Endothelial cell of umbilical vein (primary cell): Measurements from ENCODE around the gene SLC25A2. TPM values are rescaled to one million over a fixed set of nuclear protein-coding genes. Genes with fewer than 3 reads are reported as not detected.

Experiments
- BruUV-seq: library from RNA; stranded (reverse); fragments of 400-500 nt; replicated peaks from 2 replicates; lab custom pipeline; 2021; lab: Mats Ljungman, UMichigan
- CTCF ChIA-PET: fragments of 300-600, 350-600 bp; sonication (Branson Sonifier 250); formaldehyde crosslinking; loops from one replicate; lab custom pipeline; 2021; ENCODE audit warnings: antibody characterized with exemption, inconsistent platforms; lab: Charles Lee
- POLR2A ChIA-PET: fragments of 300-600, 350-600 bp; sonication (Branson Sonifier 250); formaldehyde crosslinking; loops from one replicate; lab custom pipeline; 2021; ENCODE audit warnings: antibody characterized with exemption, inconsistent platforms; lab: Charles Lee
- DNase-seq: peaks from one replicate; pipeline ENCODE4 v3.0.0-alpha.2; 2011; ENCODE audit warnings: low read depth, low spot score
- FAIRE-seq: peaks from 2 replicates; lab custom pipeline; 2011; peaks lifted over from hg19 to GRCh38; lab: Jason Lieb, UNC
- H2AFZ ChIP-seq: 2 replicates; pipeline ENCODE4 v1.6.0; 2012; ENCODE audit warnings: low read depth, low read length, control low read depth, inconsistent platforms
- H3K27ac ChIP-seq: 2 replicates; pipeline ENCODE4 v1.5.1; 2011; ENCODE audit warnings: low read depth, mild to moderate bottlenecking, control low read depth, low read length, moderate library complexity; ENCODE audit not compliant: insufficient read depth
- H3K27me3 ChIP-seq, 2 experiments: 2 replicates each; pipeline versions ENCODE4 v1.6.0 to v1.6.1; 2011; ENCODE audit warnings: low read length in 2 of 2, mixed read lengths in 1 of 2; ENCODE audit not compliant: control insufficient read depth in 2 of 2, insufficient read depth in 2 of 2
- H3K36me3 ChIP-seq, 2 experiments: 2 replicates in 1 of 2; 3 replicates in 1 of 2; pipeline ENCODE4 v1.5.1; 2011; ENCODE audit warnings: low read length in 2 of 2, mild to moderate bottlenecking in 1 of 2, moderate library complexity in 1 of 2; ENCODE audit not compliant: control insufficient read depth in 2 of 2, insufficient read depth in 2 of 2; ENCODE audit errors: extremely low read depth in 1 of 2
- H3K4me1 ChIP-seq: 3 replicates; pipeline ENCODE4 v1.5.1; 2011; ENCODE audit warnings: mild to moderate bottlenecking, low read length; ENCODE audit not compliant: control insufficient read depth, insufficient read depth; ENCODE audit errors: extremely low read depth
- H3K4me2 ChIP-seq: 2 replicates; pipeline ENCODE4 v1.6.1; 2011; ENCODE audit warnings: low read length, control low read depth, mixed read lengths; ENCODE audit not compliant: insufficient read depth
- H3K4me3 ChIP-seq, 3 experiments: fragments of 200-600 bp in 1 of 3; sonication (generic), shearing (Covaris generic) in 1 of 3; replicated peaks in 1 of 3; 2 replicates each; pipeline ENCODE4 v1.5.1; 2011 to 2016; ENCODE audit warnings: control low read depth in 3 of 3, low read length in 3 of 3, mild to moderate bottlenecking in 2 of 3, inconsistent platforms in 1 of 3, low read depth in 1 of 3, moderate library complexity in 1 of 3; ENCODE audit not compliant: insufficient read depth in 1 of 3
- H3K79me2 ChIP-seq: 2 replicates; pipeline ENCODE4 v1.6.0; 2012; ENCODE audit warnings: low read length, inconsistent platforms; ENCODE audit not compliant: control insufficient read depth, insufficient read depth
- H3K9ac ChIP-seq: replicated peaks from 2 replicates; pipeline ENCODE3; 2011; ENCODE audit warnings: low read length, control low read depth; ENCODE audit not compliant: insufficient read depth; ENCODE audit errors: extremely low read depth
- H3K9me1 ChIP-seq: replicated peaks from 3 replicates; pipeline ENCODE4 v1.6.0; 2011; ENCODE audit warnings: mild to moderate bottlenecking, low read length; ENCODE audit not compliant: control insufficient read depth, insufficient read depth; ENCODE audit errors: extremely low read depth
- H3K9me3 ChIP-seq: replicated peaks from 2 replicates; pipeline ENCODE4 v1.5.1; 2012; ENCODE audit warnings: low read length, inconsistent platforms; ENCODE audit not compliant: control insufficient read depth, insufficient read depth
- H4K20me1 ChIP-seq: replicated peaks from 2 replicates; pipeline ENCODE3; 2011; ENCODE audit warnings: mild to moderate bottlenecking, low read length; ENCODE audit not compliant: control insufficient read depth, insufficient read depth; ENCODE audit errors: extremely low read depth
- EZH2 ChIP-seq: IDR thresholded peaks from 2 replicates; pipeline ENCODE4 v1.6.1; 2012; ENCODE audit warnings: borderline replicate concordance, low read depth, mild to moderate bottlenecking, moderate library complexity, low read length, inconsistent platforms; ENCODE audit not compliant: severe bottlenecking
- FOS ChIP-seq: IDR thresholded peaks from 2 replicates; pipeline ENCODE4 v1.6.1; 2011; ENCODE audit warnings: mild to moderate bottlenecking, low read length, moderate library complexity, borderline replicate concordance; ENCODE audit not compliant: insufficient read depth
- GATA2 ChIP-seq: IDR thresholded peaks from 2 replicates; pipeline ENCODE4 v1.7.0; 2011; ENCODE audit warnings: low read depth, mild to moderate bottlenecking, moderate library complexity, mixed read lengths, low read length; ENCODE audit not compliant: insufficient read length, insufficient read depth
- JUN ChIP-seq: IDR thresholded peaks from 2 replicates; pipeline ENCODE4 v1.6.1; 2011; ENCODE audit warnings: borderline replicate concordance, low read depth; ENCODE audit not compliant: insufficient read length, insufficient read depth
- MAX ChIP-seq: IDR thresholded peaks from 2 replicates; pipeline ENCODE4 v1.6.1; 2011; ENCODE audit not compliant: insufficient read depth, insufficient read length
- MYC ChIP-seq: IDR thresholded peaks from one replicate; pipeline ENCODE4 v1.6.1; 2011; ENCODE audit warnings: mild to moderate bottlenecking, low read depth, low read length
- POLR2A ChIP-seq: IDR thresholded peaks from 2 replicates; pipeline ENCODE4 v1.6.1; 2012; ENCODE audit warnings: low read depth, mild to moderate bottlenecking, control low read depth, low read length
- POLR2AphosphoS5 ChIP-seq: IDR thresholded peaks from 2 replicates; pipeline ENCODE4 v1.6.1; 2012; ENCODE audit warnings: low read depth, mild to moderate bottlenecking, control low read depth, low read length, moderate library complexity; ENCODE audit not compliant: insufficient read depth
- dilution Hi-C: fragments of 300-500 bp; cut with MboI; formaldehyde crosslinking; loops from one replicate; pipeline ENCODE4 v1.15.0; 2019; ENCODE audit warnings: low sequenced_read_pairs; ENCODE audit not compliant: extremely low pct_ligation_motif_present
- intact Hi-C: fragments of 100-400 bp; cut with micrococcal nuclease; formaldehyde crosslinking; loops from one replicate; pipeline ENCODE4 v1.10.0; 2022
- polyA plus RNA-seq, 4 experiments: library from polyadenylated mRNA; depleted of rRNA in 3 of 4; stranded (reverse) in 3 of 4; unstranded in 1 of 4; fragments of >200 nt; gene quantifications; 2 replicates each; pipeline versions ENCODE4 v1.2.1 to v1.2.3, GENCODE V29; 2011 to 2012; ENCODE audit warnings: missing spikeins in 1 of 4
- total RNA-seq: library from RNA; stranded (reverse); gene quantifications from 2 replicates; pipeline ENCODE4 v1.2.3, GENCODE V29; 2021
- TF ChIP-seq, protein P1 (sequence below), 2 donors: IDR thresholded peaks; 1 replicate in 1 of 2; 2 replicates in 1 of 2; pipeline ENCODE4 v1.5.1; 2011; ENCODE audit warnings: low read length in 2 of 2, mild to moderate bottlenecking in 2 of 2, moderate library complexity in 2 of 2, control low read depth in 1 of 2, inconsistent platforms in 1 of 2, low read depth in 1 of 2; ENCODE audit not compliant: insufficient read depth in 1 of 2; ENCODE audit errors: extremely low read depth in 1 of 2

SLC25A2 gene
- total and polyA plus RNA-seq, 2 donors (not counting 3 experiments of a cell fraction or from before 2014, with no cell fraction given), result 0.46 TPM; not detected in 1

DNA sequence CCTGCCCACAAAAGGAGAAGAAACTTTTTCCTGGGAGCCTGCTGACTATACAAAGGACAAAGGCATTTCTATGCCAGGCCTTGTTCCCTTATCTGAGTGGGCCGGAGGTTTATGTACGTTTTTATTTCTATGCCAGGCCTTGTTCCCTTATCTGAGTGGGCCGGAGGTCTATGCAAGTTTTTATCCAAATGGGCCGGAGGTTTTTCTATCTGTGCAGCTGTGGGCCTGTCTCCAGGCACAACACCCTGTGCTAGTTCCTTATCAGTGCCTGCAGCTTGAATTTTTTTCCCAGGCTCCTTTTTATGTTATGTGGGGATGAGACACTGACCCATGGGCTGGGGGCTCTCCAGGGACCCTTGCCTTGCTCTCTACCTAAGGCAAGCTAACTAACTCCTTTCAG, 5.5 kb downstream of the SLC25A2 start:
- DNase-seq (no peak), FAIRE-seq (no peak)
- CTCF ChIA-PET, result interaction anchor here (1.4 kb wide), 1 partner anchor 21 kb away, joined by 3 read pairs; no protein-coding TSS in a partner anchor
- Histone ChIP-seq H3K27me3 (no peaks in the 10 kb centered on the region), H3K4me1 (no peaks in the 10 kb centered on the region), H3K27ac (no peak overlapping the region), H3K4me3 (no peak overlapping the region), H3K36me3 (no peaks in the 10 kb centered on the region), H2AFZ (no peak overlapping the region), H3K9ac (no peak overlapping the region), H4K20me1 (no peaks in the 10 kb centered on the region), H3K79me2 (no peaks in the 10 kb centered on the region), H3K9me1 (no peaks in the 10 kb centered on the region), H3K4me2 (no peak overlapping the region), H3K9me3 (no peaks in the 10 kb centered on the region)
- dilution Hi-C loops (no loop called here), intact Hi-C loops (no loop called here)
- POLR2A ChIA-PET, result no interaction called here
- TF ChIP-seq POLR2AphosphoS5, result no peak
- no peak for TF ChIP-seq MYC
- TF ChIP-seq FOS, result no peak
- TF ChIP-seq, protein P1, sequence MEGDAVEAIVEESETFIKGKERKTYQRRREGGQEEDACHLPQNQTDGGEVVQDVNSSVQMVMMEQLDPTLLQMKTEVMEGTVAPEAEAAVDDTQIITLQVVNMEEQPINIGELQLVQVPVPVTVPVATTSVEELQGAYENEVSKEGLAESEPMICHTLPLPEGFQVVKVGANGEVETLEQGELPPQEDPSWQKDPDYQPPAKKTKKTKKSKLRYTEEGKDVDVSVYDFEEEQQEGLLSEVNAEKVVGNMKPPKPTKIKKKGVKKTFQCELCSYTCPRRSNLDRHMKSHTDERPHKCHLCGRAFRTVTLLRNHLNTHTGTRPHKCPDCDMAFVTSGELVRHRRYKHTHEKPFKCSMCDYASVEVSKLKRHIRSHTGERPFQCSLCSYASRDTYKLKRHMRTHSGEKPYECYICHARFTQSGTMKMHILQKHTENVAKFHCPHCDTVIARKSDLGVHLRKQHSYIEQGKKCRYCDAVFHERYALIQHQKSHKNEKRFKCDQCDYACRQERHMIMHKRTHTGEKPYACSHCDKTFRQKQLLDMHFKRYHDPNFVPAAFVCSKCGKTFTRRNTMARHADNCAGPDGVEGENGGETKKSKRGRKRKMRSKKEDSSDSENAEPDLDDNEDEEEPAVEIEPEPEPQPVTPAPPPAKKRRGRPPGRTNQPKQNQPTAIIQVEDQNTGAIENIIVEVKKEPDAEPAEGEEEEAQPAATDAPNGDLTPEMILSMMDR (IDR thresholded peaks at IDR 0.05; ENCODE audit: extremely low read depth in 1 of 2, insufficient read depth in 1 of 2, low read depth in 1 of 2, low read length in 2 of 2), result no peak
- no TSS peak for BruUV-seq

GRCh38 chr5:141272906-141273305, 30.9 kb downstream of the SLC25A2 start:
- Histone ChIP-seq H2AFZ (no peak overlapping the region), H3K4me2 (no peak overlapping the region), H4K20me1 (no peaks in the 10 kb centered on the region), H3K36me3 (no peaks in the 10 kb centered on the region), H3K79me2 (no peaks in the 10 kb centered on the region), H3K27ac (no peak overlapping the region), H3K9ac (no peak overlapping the region), H3K4me1 (no peaks in the 10 kb centered on the region), H3K9me1 (no peaks in the 10 kb centered on the region), H3K9me3 (no peaks in the 10 kb centered on the region), H3K4me3 (no peak overlapping the region), H3K27me3 (no peaks in the 10 kb centered on the region)
- ChIA-PET POLR2A (no interaction called here), CTCF (no interaction called here)
- BruUV-seq, result no TSS peak
- no peak for DNase-seq
- no peak for FAIRE-seq
- intact Hi-C loops, result no loop called here
- TF ChIP-seq MAX (no peak), JUN (no peak), FOS (no peak), EZH2 (no peak), GATA2 (no peak), MYC (no peak), POLR2A (no peak), POLR2AphosphoS5 (no peak)
- TF ChIP-seq, protein P1 (IDR thresholded peaks at IDR 0.05; ENCODE audit: extremely low read depth in 1 of 2, insufficient read depth in 1 of 2, low read depth in 1 of 2, low read length in 2 of 2), result no peak
- dilution Hi-C loops, result no loop called here
